Measurements from ENCODE around the gene ANKRD61. TPM values are rescaled to one million over a fixed set of nuclear protein-coding genes. Genes with fewer than 3 reads are reported as not detected.
"Not testable (repeated sequence)": the region's sequence is repeated elsewhere in the genome, so short reads cannot be mapped to it uniquely, and the experiment has no call there.

ANKRD61 gene
- total RNA-seq, result not detected

DNA sequence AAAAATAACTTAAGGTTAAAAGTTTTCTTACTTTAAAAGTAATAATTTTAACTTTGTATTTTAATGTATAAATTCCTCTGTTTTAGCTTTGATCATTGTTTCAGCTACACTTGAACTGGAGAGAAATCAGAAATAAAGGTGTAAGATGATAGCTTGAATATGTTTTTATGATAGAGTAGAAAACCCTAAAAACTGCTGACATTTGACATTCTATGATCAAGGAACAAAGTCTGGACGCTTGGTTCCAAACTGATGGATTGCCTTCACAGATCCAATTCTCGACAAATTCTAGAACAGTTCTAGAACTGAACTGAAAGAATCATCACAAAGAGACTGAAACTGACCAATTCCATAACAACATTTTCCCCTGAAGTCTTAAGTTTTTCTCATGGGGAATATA, at the start of gene ANKRD61:
TSS of gene ANKRD61 (plus strand) at position 389 of the 400 bp plus-strand sequence. CDS start at position 389, 0 bp downstream.
- Histone ChIP-seq H3K27ac (no peak within 1 kb of the TSS), H3K36me3 (no peaks in the 10 kb centered on the region), H3K27me3 (no peaks in the 10 kb centered on the region), H3K9ac (ENCODE audit: low read depth in 2 of 2, low read length in 2 of 2) (no peak within 1 kb of the TSS), H3K4me3 (no peak within 1 kb of the TSS), H3K9me3 (no peaks in the 10 kb centered on the region), H3K4me1 (peaks cover 7% of the 10 kb centered on the region)
- DNase-seq, result no peak
- TF ChIP-seq, protein P1, sequence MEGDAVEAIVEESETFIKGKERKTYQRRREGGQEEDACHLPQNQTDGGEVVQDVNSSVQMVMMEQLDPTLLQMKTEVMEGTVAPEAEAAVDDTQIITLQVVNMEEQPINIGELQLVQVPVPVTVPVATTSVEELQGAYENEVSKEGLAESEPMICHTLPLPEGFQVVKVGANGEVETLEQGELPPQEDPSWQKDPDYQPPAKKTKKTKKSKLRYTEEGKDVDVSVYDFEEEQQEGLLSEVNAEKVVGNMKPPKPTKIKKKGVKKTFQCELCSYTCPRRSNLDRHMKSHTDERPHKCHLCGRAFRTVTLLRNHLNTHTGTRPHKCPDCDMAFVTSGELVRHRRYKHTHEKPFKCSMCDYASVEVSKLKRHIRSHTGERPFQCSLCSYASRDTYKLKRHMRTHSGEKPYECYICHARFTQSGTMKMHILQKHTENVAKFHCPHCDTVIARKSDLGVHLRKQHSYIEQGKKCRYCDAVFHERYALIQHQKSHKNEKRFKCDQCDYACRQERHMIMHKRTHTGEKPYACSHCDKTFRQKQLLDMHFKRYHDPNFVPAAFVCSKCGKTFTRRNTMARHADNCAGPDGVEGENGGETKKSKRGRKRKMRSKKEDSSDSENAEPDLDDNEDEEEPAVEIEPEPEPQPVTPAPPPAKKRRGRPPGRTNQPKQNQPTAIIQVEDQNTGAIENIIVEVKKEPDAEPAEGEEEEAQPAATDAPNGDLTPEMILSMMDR (IDR thresholded peaks at IDR 0.05), result no peak
- intact Hi-C loops (cut with DNase I), result no loop called here

DNA sequence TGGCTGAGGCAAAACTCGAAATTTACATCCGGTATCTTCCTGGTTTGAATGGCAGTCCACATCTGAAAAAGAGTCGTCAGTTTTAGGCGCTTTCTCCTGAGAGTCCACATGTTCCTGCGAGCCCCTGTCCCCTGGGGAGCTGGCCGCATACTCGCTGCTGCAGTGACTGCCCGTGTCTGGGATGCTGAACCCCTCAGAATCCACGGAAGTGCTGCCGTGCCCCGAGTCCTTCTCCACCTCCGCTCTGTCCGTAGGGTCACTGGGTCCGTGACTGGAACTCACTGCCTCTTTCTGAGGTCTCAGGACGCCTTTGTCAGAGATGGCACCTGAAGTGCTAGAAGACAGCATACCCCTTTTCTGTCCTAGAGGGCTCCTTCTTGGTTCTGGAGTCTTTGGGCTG, 44.1 kb upstream of the ANKRD61 start:
- H3K9me3 ChIP-seq; H3K4me3 ChIP-seq; H3K9ac ChIP-seq (ENCODE audit: low read depth in 2 of 2, low read length in 2 of 2); DNase-seq; H3K27ac ChIP-seq; H3K36me3 ChIP-seq; H3K4me1 ChIP-seq; intact Hi-C loops (cut with DNase I); H3K27me3 ChIP-seq: not testable (repeated sequence)

DNA sequence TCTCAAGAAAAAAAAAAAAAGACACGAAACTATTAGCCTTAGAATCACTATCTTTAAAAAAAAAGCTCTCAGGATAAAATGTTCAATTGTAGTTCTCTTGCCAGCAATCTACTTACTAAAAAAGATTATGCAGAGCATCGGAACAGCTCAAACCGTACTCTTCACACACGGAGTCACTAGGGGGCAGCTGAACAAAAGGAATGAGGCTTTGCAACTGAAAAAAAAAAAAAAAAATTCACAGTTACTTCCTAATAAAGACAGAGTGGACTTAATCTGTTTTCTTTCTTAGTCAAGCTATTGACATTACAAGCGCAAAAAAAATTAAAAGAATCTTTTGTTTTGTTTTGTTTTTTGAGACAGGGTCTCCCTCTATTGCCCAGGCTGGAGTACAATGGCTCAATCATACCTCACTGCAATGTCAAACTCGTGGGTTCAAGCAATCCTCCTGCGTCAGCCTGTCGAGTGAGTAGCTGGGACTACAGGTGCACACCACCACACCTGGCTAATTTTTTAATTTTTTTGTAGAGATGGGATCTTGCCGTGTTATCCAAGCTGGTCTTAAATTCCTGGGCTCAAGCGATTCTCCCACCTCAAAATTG, 33.9 kb upstream of the ANKRD61 start:
- TF ChIP-seq, protein P1 (IDR thresholded peaks at IDR 0.05), result peak; percentile 58
- no peak overlapping the region for H3K27ac ChIP-seq

DNA sequence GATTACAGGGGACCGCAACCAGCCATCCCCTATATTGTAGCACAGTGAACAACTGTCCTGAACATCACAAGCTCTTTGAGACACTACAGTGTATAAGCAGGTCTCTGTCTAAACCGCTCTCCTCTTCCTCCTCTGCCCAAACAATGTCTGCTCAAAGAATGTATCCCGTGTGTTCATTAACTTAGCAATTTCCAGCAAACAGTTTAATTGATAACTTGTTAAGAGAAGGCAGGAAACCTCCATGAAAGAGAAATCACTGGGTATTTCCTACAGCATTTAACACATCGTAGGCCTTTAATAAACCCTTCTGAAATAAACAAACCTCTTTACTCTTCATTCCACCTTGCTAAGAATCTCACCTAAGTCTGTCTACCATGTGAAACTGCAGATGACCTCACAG, 23.8 kb upstream of the ANKRD61 start:
- intact Hi-C loops (cut with DNase I), result no loop called here
- H3K4me1 ChIP-seq, result peaks cover 3% of the 10 kb centered on the region
- no peak overlapping the region for H3K27ac ChIP-seq
- no peak overlapping the region for H3K9ac ChIP-seq (ENCODE audit: low read depth in 2 of 2, low read length in 2 of 2)
- TF ChIP-seq, protein P1 (IDR thresholded peaks at IDR 0.05), result no peak
- no peaks in the 10 kb centered on the region for H3K9me3 ChIP-seq
- no peaks in the 10 kb centered on the region for H3K36me3 ChIP-seq
- H3K4me3 ChIP-seq, result no peak overlapping the region
- no peak for DNase-seq
- H3K27me3 ChIP-seq, result no peaks in the 10 kb centered on the region

More for the DNA sequence above, 33.9 kb upstream of the ANKRD61 start:
- H3K9ac ChIP-seq (ENCODE audit: low read depth in 2 of 2, low read length in 2 of 2), result no peak overlapping the region
- no peaks in the 10 kb centered on the region for H3K4me1 ChIP-seq
- no peaks in the 10 kb centered on the region for H3K9me3 ChIP-seq
- intact Hi-C loops (cut with DNase I), result loop anchor here (5.0 kb wide), 1 partner anchor 325 kb away; no protein-coding TSS in a partner anchor
- H3K36me3 ChIP-seq, result no peaks in the 10 kb centered on the region
- H3K4me3 ChIP-seq, result no peak overlapping the region
- DNase-seq, result peak; percentile 53
- H3K27me3 ChIP-seq, result no peaks in the 10 kb centered on the region

DNA sequence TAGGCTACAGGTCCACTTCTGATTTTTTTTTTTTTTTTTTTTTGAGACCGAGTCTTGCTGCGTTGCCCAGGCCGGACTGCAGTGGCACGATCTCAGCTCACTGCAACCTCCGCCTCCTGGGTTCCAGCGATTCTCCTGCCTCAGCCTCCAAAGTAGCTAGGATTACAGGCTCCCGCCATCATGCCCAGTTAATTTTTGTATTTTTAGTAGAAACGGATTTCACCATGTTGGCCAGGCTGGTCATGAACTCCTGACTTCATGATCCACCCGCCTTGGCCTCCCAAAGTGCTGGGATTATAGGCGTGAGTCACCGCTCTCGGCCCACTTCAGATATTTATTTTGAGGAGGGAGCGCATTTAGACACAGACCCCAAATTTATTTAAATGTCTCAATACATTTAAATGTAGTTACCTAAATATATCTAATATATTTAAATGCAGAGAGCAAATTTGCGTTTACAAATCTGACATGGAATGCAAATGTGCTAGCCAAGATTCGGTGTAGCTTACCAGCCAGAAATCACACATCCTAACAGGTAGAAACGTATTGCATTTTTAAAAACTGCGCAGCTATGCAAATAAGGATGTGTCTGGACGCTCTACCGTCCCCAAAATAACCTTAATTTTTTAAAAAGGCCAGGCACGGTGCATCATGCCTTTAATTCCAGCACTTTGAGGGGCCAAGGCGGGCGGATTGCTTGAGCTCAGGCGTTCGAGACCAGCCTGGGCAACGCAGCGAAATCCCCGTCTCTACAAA, 23.2 kb upstream of the ANKRD61 start:
- H3K27me3 ChIP-seq; H3K36me3 ChIP-seq; H3K9me3 ChIP-seq; H3K4me1 ChIP-seq; DNase-seq; intact Hi-C loops (cut with DNase I): not testable (repeated sequence)
- H3K4me3 ChIP-seq, result peak overlapping the region; percentile 57
- H3K9ac ChIP-seq (ENCODE audit: low read depth in 2 of 2, low read length in 2 of 2), result peak overlapping the region in 1 of 2 donors; percentile 77
- peak overlapping the region; percentile 79 for H3K27ac ChIP-seq

DNA sequence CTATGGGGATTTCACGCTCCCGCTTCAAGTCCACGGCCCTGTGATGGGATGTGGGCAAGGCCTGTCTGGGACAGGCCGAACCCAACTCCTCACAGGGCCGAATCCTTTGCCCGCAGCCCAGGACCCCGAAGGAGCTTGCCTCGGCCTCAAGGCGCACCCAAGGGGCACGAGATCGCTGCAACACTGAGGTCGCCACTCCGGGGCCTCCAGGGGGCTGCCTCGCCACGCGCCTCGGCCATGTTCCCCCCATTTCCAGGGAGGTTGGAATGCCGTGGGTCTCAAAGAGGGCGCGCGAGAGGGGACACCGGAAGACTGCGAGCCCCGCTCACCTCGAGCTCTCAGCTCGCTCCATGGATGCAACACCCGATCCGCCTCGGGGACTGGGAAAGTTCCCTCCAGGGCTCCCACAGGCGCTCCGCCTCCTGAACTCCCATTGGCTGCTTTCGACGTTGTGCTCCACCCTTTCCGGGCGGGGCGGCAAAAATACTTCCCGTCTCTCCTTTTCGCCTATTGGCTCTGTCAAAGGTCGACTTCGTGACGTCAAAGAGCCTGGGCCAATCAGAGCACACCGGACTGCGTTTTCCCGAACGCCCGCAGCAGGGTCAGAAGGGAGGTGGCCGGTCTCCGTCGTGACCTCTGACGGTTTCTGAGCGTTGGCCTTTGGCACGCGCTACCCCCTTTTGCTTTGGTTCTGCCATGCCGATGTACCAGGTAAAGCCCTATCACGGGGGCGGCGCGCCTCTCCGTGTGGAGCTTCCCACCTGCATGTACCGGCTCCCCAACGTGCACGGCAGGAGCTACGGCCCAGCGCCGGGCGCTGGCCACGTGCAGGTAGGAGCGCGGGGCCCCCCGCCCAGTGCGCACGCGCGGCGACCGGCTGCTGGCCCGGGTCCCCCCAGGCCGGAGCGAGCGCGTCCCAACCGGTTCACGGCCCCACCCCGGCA, 22.2 kb upstream of the ANKRD61 start, which contains the start of the genes AIMP2 and PMS2:
TSS of gene AIMP2 (plus strand) at position 605 of the 944 bp plus-strand sequence. CDS start at position 697, 92 bp downstream.
TSS of gene PMS2 (minus strand) at position 382 of the 944 bp plus-strand sequence. CDS start at position 352, 30 bp downstream.
- Histone ChIP-seq H3K27ac (peak within 1 kb of the TSS; percentile 79), H3K27me3 (no peaks in the 10 kb centered on the region), H3K9me3 (no peaks in the 10 kb centered on the region), H3K36me3 (no peaks in the 10 kb centered on the region), H3K4me3 (peak within 1 kb of the TSS; percentile 57), H3K9ac (ENCODE audit: low read depth in 2 of 2, low read length in 2 of 2) (peak within 1 kb of the TSS; percentile 79 to 88), H3K4me1 (peaks cover 3% of the 10 kb centered on the region)
- intact Hi-C loops (cut with DNase I), result no loop called here
- TF ChIP-seq, protein P1 (IDR thresholded peaks at IDR 0.05), result no peak
- peak; percentile 100 for DNase-seq

DNA sequence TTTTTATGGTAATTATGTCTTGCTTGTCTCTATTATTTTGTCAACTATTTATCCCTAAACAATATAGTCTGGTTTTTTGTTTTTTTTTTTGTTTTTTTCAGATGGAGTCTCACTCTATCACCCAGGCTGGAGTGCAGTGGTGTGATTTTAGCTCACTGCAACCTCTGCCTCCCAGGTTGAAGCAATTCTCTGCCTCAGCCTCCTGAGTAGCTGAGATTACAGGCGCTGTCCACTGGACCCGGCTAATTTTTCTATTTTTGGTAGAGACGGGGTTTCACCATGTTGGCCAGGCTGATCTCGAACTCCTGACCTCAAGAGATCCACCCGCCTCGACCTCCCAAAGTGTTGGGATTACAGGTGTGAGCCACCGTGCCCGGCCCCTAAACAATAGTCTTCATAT, 20.8 kb upstream of the ANKRD61 start:
- not testable (repeated sequence) for H3K4me1 ChIP-seq, H3K4me3 ChIP-seq

More for the DNA sequence above, 20.8 kb upstream of the ANKRD61 start:
- H3K9me3 ChIP-seq; H3K27me3 ChIP-seq; intact Hi-C loops (cut with DNase I); DNase-seq; H3K36me3 ChIP-seq; H3K27ac ChIP-seq: not testable (repeated sequence)
- peak overlapping the region in 1 of 2 donors; percentile 35 for H3K9ac ChIP-seq (ENCODE audit: low read depth in 2 of 2, low read length in 2 of 2)

All from colonic mucosa (tissue), 4 donors.